ES-I3 (cell line): ENCODE results near the gene ATP6V0A1.

Experiments used
- H3K36me3 ChIP-seq: 2 replicates; pipeline ENCODE4 v1.6.1; 2013; ENCODE audit warnings: mild to moderate bottlenecking, low read length, control low read depth, moderate library complexity; ENCODE audit not compliant: insufficient read depth
- H3K4me1 ChIP-seq: 2 replicates; pipeline ENCODE4 v1.6.1; 2013; ENCODE audit warnings: mild to moderate bottlenecking, control low read depth, low read length; ENCODE audit not compliant: insufficient read depth
- H3K9ac ChIP-seq: 2 replicates; pipeline ENCODE4 v1.6.1; 2013; ENCODE audit warnings: low read depth, mild to moderate bottlenecking, low read length, moderate library complexity
- H3K9me3 ChIP-seq: 2 replicates; pipeline ENCODE4 v1.6.1; 2013; ENCODE audit warnings: mild to moderate bottlenecking, low read length, moderate library complexity; ENCODE audit not compliant: control insufficient read depth, insufficient read depth

The ATP6V0A1 gene

GRCh38 chr17:42512733-42513251 lies 54.1 kb downstream of the ATP6V0A1 start:
- Histone ChIP-seq H3K36me3 (no peaks in the 10 kb centered on the region; the same call in 1 of the 2 replicates), H3K9ac (no peak overlapping the region), H3K4me1 (no peaks in the 10 kb centered on the region), H3K9me3 (no peaks in the 10 kb centered on the region)

- peaks cover 6% of the 10 kb centered on the region; the same call in 1 of the 2 replicates for H3K4me1 ChIP-seq
- no peaks in the 10 kb centered on the region; the same call in 1 of the 2 replicates for H3K36me3 ChIP-seq
These were observed 55.0 kb downstream of the ATP6V0A1 start for GRCh38 chr17:42513686-42514085.

GRCh38 chr17:42514279-42514678 lies 55.6 kb downstream of the ATP6V0A1 start:
- no peaks in the 10 kb centered on the region for H3K9me3 ChIP-seq
- H3K4me1 ChIP-seq, result peaks cover 11% of the 10 kb centered on the region
- H3K9ac ChIP-seq, result no peak overlapping the region
- no peaks in the 10 kb centered on the region; the same call in 1 of the 2 replicates for H3K36me3 ChIP-seq

More at GRCh38 chr17:42513686-42514085, 55.0 kb downstream of the ATP6V0A1 start:
- no peaks in the 10 kb centered on the region for H3K9me3 ChIP-seq
- no peak overlapping the region for H3K9ac ChIP-seq

- no peak overlapping the region for H3K9ac ChIP-seq
- H3K4me1 ChIP-seq, result peaks cover 16% of the 10 kb centered on the region
- no peaks in the 10 kb centered on the region for H3K36me3 ChIP-seq
- H3K9me3 ChIP-seq, result no peaks in the 10 kb centered on the region
These were observed 56.2 kb downstream of the ATP6V0A1 start for GRCh38 chr17:42514867-42515266.

- peaks cover 29% of the 10 kb centered on the region for H3K4me1 ChIP-seq
- H3K9ac ChIP-seq, result no peak overlapping the region
- H3K9me3 ChIP-seq, result no peaks in the 10 kb centered on the region
- no peaks in the 10 kb centered on the region for H3K36me3 ChIP-seq
These were observed 58.8 kb downstream of the ATP6V0A1 start for GRCh38 chr17:42517516-42517915.

GRCh38 chr17:42518046-42518754 lies 59.5 kb downstream of the ATP6V0A1 start:
- Histone ChIP-seq H3K4me1 (peaks cover 29% of the 10 kb centered on the region), H3K9me3 (no peaks in the 10 kb centered on the region), H3K9ac (no peak overlapping the region), H3K36me3 (no peaks in the 10 kb centered on the region)

- peaks cover 29% of the 10 kb centered on the region for H3K4me1 ChIP-seq
- H3K36me3 ChIP-seq, result no peaks in the 10 kb centered on the region
- H3K9me3 ChIP-seq, result no peaks in the 10 kb centered on the region
- no peak overlapping the region for H3K9ac ChIP-seq
These were observed 60.3 kb downstream of the ATP6V0A1 start for GRCh38 chr17:42518755-42519545.

- no peaks in the 10 kb centered on the region for H3K36me3 ChIP-seq
- peak overlapping the region; percentile 2; the same call in 1 of the 2 replicates for H3K9ac ChIP-seq
- H3K9me3 ChIP-seq, result no peaks in the 10 kb centered on the region
- peaks cover 29% of the 10 kb centered on the region for H3K4me1 ChIP-seq
These were observed 61.1 kb downstream of the ATP6V0A1 start for GRCh38 chr17:42519546-42520491.

GRCh38 chr17:42520540-42520951 lies 61.9 kb downstream of the ATP6V0A1 start:
- H3K36me3 ChIP-seq, result no peaks in the 10 kb centered on the region
- H3K4me1 ChIP-seq, result peaks cover 29% of the 10 kb centered on the region
- no peak overlapping the region; the same call in 1 of the 2 replicates for H3K9ac ChIP-seq
- H3K9me3 ChIP-seq, result no peaks in the 10 kb centered on the region

GRCh38 chr17:42521036-42521435 lies 62.4 kb downstream of the ATP6V0A1 start:
- no peaks in the 10 kb centered on the region for H3K9me3 ChIP-seq
- peaks cover 29% of the 10 kb centered on the region for H3K4me1 ChIP-seq
- H3K36me3 ChIP-seq, result no peaks in the 10 kb centered on the region
- H3K9ac ChIP-seq, result no peak overlapping the region

- Histone ChIP-seq H3K36me3 (no peaks in the 10 kb centered on the region), H3K9me3 (no peaks in the 10 kb centered on the region), H3K4me1 (peaks cover 29% of the 10 kb centered on the region), H3K9ac (no peak overlapping the region)
These were observed 63.1 kb downstream of the ATP6V0A1 start for GRCh38 chr17:42521666-42522262.

GRCh38 chr17:42522263-42522790 lies 63.6 kb downstream of the ATP6V0A1 start:
- H3K9me3 ChIP-seq, result no peaks in the 10 kb centered on the region
- H3K9ac ChIP-seq, result no peak overlapping the region
- peaks cover 29% of the 10 kb centered on the region for H3K4me1 ChIP-seq
- H3K36me3 ChIP-seq, result no peaks in the 10 kb centered on the region

GRCh38 chr17:42522798-42523278 lies 64.2 kb downstream of the ATP6V0A1 start:
- peaks cover 29% of the 10 kb centered on the region for H3K4me1 ChIP-seq
- no peak overlapping the region for H3K9ac ChIP-seq

More at GRCh38 chr17:42522798-42523278, 64.2 kb downstream of the ATP6V0A1 start:
- H3K9me3 ChIP-seq, result no peaks in the 10 kb centered on the region
- no peaks in the 10 kb centered on the region for H3K36me3 ChIP-seq
